NT2/D1 (cell line): ENCODE measurements around the gene TBC1D4.

ENCODE experiments used
- SUZ12 ChIP-seq: IDR thresholded peaks from 2 replicates; pipeline ENCODE4 v1.6.1; 2011; ENCODE audit not compliant: insufficient read length, insufficient read depth; ENCODE audit errors: extremely low read depth
- YY1 ChIP-seq: IDR thresholded peaks from 2 replicates; pipeline ENCODE4 v1.6.1; 2011; ENCODE audit not compliant: insufficient read length, insufficient read depth
- ZNF274 ChIP-seq: IDR thresholded peaks from 2 replicates; pipeline ENCODE4 v1.6.1; 2011; ENCODE audit warnings: mild to moderate bottlenecking, low read depth, low read length

DNA sequence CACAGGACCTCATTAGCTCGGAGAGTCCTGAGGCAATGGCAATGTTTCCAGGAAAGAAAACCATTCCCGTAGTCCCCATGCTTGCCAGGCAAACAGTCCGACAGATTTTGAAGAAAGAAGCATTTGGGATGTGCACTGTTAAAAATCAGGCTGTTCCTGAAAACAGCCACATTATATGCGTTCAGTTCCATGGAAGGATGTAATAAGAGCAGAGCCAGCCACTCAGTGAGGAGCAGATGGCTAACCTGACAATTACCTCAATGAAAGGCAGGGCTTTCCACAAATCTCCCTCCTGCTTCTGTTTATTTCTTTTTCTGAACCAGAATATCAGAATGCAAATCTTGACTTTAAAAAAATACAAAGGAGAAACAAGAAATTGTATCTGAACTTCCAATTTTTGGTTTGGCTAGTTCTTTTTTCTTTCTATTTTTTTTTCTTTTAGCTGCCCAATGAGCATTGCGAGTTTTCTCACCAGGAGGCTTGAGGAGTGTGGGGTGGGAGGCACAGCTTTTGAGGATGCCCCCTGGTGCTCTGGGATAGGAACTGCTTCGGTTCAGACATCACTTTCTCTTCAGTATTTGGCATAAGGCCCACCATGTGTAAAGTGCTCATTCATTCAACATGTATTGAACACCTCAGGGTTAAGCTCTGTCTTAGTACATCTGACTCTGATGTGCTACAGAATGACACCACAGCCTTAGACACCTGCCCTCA is 124.2 kb downstream of the TBC1D4 start:
- no peak for TF ChIP-seq YY1
- no peak for TF ChIP-seq SUZ12
- no peak for TF ChIP-seq ZNF274
